WTC11 (cell line): ENCODE results near the gene CAMKMT. TPM values are rescaled to one million over a fixed set of nuclear protein-coding genes. Genes with fewer than 3 reads are reported as not detected.

Experiments
- ATAC-seq: fragments of 200-7000 bp; cut with Tn5 transposase; 2 replicates; pipeline ENCODE4 v1.10.0; 2021; ENCODE audit warnings: mild to moderate bottlenecking, moderate library complexity
- CTCF ChIA-PET: fragments of 300-600 bp; sonication (Branson Sonifier 250); formaldehyde crosslinking; loops from one replicate; lab custom pipeline; 2021; ENCODE audit warnings: antibody characterized with exemption; lab: Charles Lee
- POLR2A ChIA-PET: fragments of 350-600 bp; sonication (Branson Sonifier 250); formaldehyde crosslinking; loops from one replicate; lab custom pipeline; 2021; ENCODE audit warnings: antibody characterized with exemption; lab: Charles Lee
- DNase-seq: peaks from one replicate; pipeline ENCODE4 v3.0.0; 2021; ENCODE audit warnings: low spot score
- H3K27ac Mint-ChIP-seq: 2 replicates; pipeline ENCODE4 v1.8.0; 2021; ENCODE audit warnings: mixed read lengths
- H3K27me3 Mint-ChIP-seq: 2 replicates; pipeline ENCODE4 v1.8.0; 2021; ENCODE audit warnings: low read depth, mild to moderate bottlenecking, moderate library complexity, mixed read lengths
- H3K36me3 Mint-ChIP-seq: 2 replicates; pipeline ENCODE4 v1.8.0; 2021; ENCODE audit warnings: mixed read lengths
- H3K4me1 Mint-ChIP-seq: 2 replicates; pipeline ENCODE4 v1.8.0; 2022; ENCODE audit warnings: mixed read lengths
- H3K4me3 Mint-ChIP-seq: 2 replicates; pipeline ENCODE4 v1.8.0; 2021; ENCODE audit warnings: mild to moderate bottlenecking, moderate library complexity, mixed read lengths
- H3K9me3 Mint-ChIP-seq: 2 replicates; pipeline ENCODE4 v1.8.0; 2021; ENCODE audit warnings: mixed read lengths
- ATF1 ChIP-seq: sonication (generic); formaldehyde crosslinking; IDR thresholded peaks from 2 replicates; pipeline ENCODE4 v1.8.1; 2023; ENCODE audit warnings: mild to moderate bottlenecking, moderate library complexity, missing genetic modification reagents
- GRHL2 ChIP-seq: fragments of 250-450 bp; sonication (Bioruptor Pico); IDR thresholded peaks from 2 replicates; pipeline ENCODE4 v1.8.0; 2022; ENCODE audit warnings: mild to moderate bottlenecking, moderate library complexity; ENCODE audit not compliant: insufficient replicate concordance, severe bottlenecking
- HMGA2 ChIP-seq: fragments of 250-450 bp; sonication (Bioruptor Pico); IDR thresholded peaks from 2 replicates; pipeline ENCODE4 v1.4.0; 2021; ENCODE audit warnings: mild to moderate bottlenecking, moderate library complexity
- IRF2 ChIP-seq: sonication (generic); formaldehyde crosslinking; IDR thresholded peaks from 2 replicates; pipeline ENCODE4 v1.8.0; 2022; ENCODE audit warnings: low read depth, missing genetic modification reagents, borderline replicate concordance
- MXD4 ChIP-seq: fragments of 250-450 bp; sonication (Bioruptor Pico); IDR thresholded peaks from 2 replicates; pipeline ENCODE4 v1.8.0; 2021; ENCODE audit warnings: mild to moderate bottlenecking, moderate library complexity, borderline replicate concordance
- NR3C1 ChIP-seq: sonication (generic); formaldehyde crosslinking; conservative IDR thresholded peaks from 2 replicates; pipeline ENCODE4 v1.8.1; 2023; ENCODE audit warnings: low read depth, mild to moderate bottlenecking, missing genetic modification reagents
- PRRX2 ChIP-seq: fragments of 250-450 bp; sonication (Bioruptor Pico); IDR thresholded peaks from 2 replicates; pipeline ENCODE4 v1.8.0; 2021; ENCODE audit warnings: mild to moderate bottlenecking
- SP1 ChIP-seq: sonication (generic); formaldehyde crosslinking; conservative IDR thresholded peaks from 2 replicates; pipeline ENCODE4 v1.8.1; 2022; ENCODE audit warnings: missing genetic modification reagents
- TCF7 ChIP-seq: sonication (generic); formaldehyde crosslinking; IDR thresholded peaks from 2 replicates; pipeline ENCODE4 v1.8.0; 2022; ENCODE audit warnings: mild to moderate bottlenecking, low read depth, missing genetic modification reagents, moderate library complexity
- ZNF281 ChIP-seq: sonication (generic); formaldehyde crosslinking; IDR thresholded peaks from 2 replicates; pipeline ENCODE4 v1.8.0; 2023; ENCODE audit warnings: mild to moderate bottlenecking, missing genetic modification reagents
- ZNF317 ChIP-seq: sonication (generic); formaldehyde crosslinking; IDR thresholded peaks from 2 replicates; pipeline ENCODE4 v1.8.1; 2023; ENCODE audit warnings: low read depth, mild to moderate bottlenecking, moderate library complexity, missing genetic modification reagents, borderline replicate concordance
- ZNF423 ChIP-seq: fragments of 250-450 bp; sonication (Bioruptor Pico); IDR thresholded peaks from 2 replicates; pipeline ENCODE4 v2.1.2; 2022; ENCODE audit warnings: mild to moderate bottlenecking, moderate library complexity
- ZNF512 ChIP-seq: sonication (generic); formaldehyde crosslinking; IDR thresholded peaks from 2 replicates; pipeline ENCODE4 v1.8.1; 2022; ENCODE audit warnings: missing genetic modification reagents, borderline replicate concordance
- total RNA-seq: library from RNA; stranded (reverse); gene quantifications from 3 replicates; pipeline ENCODE4 v1.2.3, GENCODE V29; 2021
- TF ChIP-seq, protein P1 (sequence below): fragments of 200-600 bp; IDR thresholded peaks from 2 replicates; pipeline ENCODE4 v1.8.0; 2022; ENCODE audit warnings: antibody characterized with exemption
- TF ChIP-seq, protein P2 (sequence below): sonication (generic); formaldehyde crosslinking; IDR thresholded peaks from 2 replicates; pipeline ENCODE4 v1.8.1; 2023; ENCODE audit warnings: mild to moderate bottlenecking, missing genetic modification reagents, moderate library complexity
- TF ChIP-seq, protein P3 (sequence below): fragments of 250-450 bp; sonication (Bioruptor Pico); conservative IDR thresholded peaks from 2 replicates; pipeline ENCODE4 v1.9.0; 2021; ENCODE audit warnings: mild to moderate bottlenecking

CAMKMT gene
- total RNA-seq, 1 experiment from 2014 or later, result 20.6 TPM

- Mint-ChIP-seq H3K27me3 (no peaks in the 10 kb centered on the region), H3K4me3 (no peak overlapping the region), H3K4me1 (peaks cover 50% of the 10 kb centered on the region), H3K9me3 (no peaks in the 10 kb centered on the region; the same call in 1 of the 2 replicates), H3K27ac (peak overlapping the region; percentile 68), H3K36me3 (no peaks in the 10 kb centered on the region)
- no peak for TF ChIP-seq PRRX2 (CRISPR knock-in tag)
- no peak for TF ChIP-seq SP1 (CRISPR knock-in tag)
- TF ChIP-seq HMGA2, result no peak
- POLR2A ChIA-PET, result interaction anchor here (0.9 kb wide), 1 partner anchor 15 kb away, joined by 3 read pairs; no protein-coding TSS in a partner anchor
- ATAC-seq, result peak; percentile 52
- CTCF ChIA-PET, result interaction anchor here (0.8 to 1.2 kb wide), 4 partner anchors 15 to 267 kb away, joined by 3 to 5 read pairs (median 4); no protein-coding TSS in a partner anchor
- no peak for DNase-seq
Measured at GRCh38 chr2:44746856-44747615, 385.3 kb downstream of the CAMKMT start.

- POLR2A ChIA-PET, result no interaction called here
- no peak for DNase-seq
- Mint-ChIP-seq H3K4me1 (peaks cover 50% of the 10 kb centered on the region), H3K27me3 (no peaks in the 10 kb centered on the region), H3K9me3 (no peaks in the 10 kb centered on the region; the same call in 1 of the 2 replicates), H3K36me3 (no peaks in the 10 kb centered on the region), H3K27ac (peak overlapping the region; percentile 73; the same call in 1 of the 2 replicates), H3K4me3 (no peak overlapping the region)
- CTCF ChIA-PET, result interaction anchor here (0.8 kb wide), 1 partner anchor 268 kb away, joined by 3 read pairs; no protein-coding TSS in a partner anchor
- no peak for ATAC-seq
- TF ChIP-seq ZNF281 (CRISPR knock-in tag) (no peak), GRHL2 (CRISPR knock-in tag) (no peak), ATF1 (CRISPR knock-in tag) (no peak), NR3C1 (CRISPR knock-in tag) (no peak), IRF2 (CRISPR knock-in tag) (no peak), ZNF317 (CRISPR knock-in tag) (no peak), ZNF423 (CRISPR knock-in tag) (no peak), TCF7 (no peak), ZNF512 (CRISPR knock-in tag) (no peak), MXD4 (CRISPR knock-in tag) (no peak)
- TF ChIP-seq, protein P1, sequence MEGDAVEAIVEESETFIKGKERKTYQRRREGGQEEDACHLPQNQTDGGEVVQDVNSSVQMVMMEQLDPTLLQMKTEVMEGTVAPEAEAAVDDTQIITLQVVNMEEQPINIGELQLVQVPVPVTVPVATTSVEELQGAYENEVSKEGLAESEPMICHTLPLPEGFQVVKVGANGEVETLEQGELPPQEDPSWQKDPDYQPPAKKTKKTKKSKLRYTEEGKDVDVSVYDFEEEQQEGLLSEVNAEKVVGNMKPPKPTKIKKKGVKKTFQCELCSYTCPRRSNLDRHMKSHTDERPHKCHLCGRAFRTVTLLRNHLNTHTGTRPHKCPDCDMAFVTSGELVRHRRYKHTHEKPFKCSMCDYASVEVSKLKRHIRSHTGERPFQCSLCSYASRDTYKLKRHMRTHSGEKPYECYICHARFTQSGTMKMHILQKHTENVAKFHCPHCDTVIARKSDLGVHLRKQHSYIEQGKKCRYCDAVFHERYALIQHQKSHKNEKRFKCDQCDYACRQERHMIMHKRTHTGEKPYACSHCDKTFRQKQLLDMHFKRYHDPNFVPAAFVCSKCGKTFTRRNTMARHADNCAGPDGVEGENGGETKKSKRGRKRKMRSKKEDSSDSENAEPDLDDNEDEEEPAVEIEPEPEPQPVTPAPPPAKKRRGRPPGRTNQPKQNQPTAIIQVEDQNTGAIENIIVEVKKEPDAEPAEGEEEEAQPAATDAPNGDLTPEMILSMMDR, result no peak
- TF ChIP-seq, protein P2, sequence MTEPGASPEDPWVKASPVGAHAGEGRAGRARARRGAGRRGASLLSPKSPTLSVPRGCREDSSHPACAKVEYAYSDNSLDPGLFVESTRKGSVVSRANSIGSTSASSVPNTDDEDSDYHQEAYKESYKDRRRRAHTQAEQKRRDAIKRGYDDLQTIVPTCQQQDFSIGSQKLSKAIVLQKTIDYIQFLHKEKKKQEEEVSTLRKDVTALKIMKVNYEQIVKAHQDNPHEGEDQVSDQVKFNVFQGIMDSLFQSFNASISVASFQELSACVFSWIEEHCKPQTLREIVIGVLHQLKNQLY (CRISPR knock-in tag), result no peak
- TF ChIP-seq, protein P3, sequence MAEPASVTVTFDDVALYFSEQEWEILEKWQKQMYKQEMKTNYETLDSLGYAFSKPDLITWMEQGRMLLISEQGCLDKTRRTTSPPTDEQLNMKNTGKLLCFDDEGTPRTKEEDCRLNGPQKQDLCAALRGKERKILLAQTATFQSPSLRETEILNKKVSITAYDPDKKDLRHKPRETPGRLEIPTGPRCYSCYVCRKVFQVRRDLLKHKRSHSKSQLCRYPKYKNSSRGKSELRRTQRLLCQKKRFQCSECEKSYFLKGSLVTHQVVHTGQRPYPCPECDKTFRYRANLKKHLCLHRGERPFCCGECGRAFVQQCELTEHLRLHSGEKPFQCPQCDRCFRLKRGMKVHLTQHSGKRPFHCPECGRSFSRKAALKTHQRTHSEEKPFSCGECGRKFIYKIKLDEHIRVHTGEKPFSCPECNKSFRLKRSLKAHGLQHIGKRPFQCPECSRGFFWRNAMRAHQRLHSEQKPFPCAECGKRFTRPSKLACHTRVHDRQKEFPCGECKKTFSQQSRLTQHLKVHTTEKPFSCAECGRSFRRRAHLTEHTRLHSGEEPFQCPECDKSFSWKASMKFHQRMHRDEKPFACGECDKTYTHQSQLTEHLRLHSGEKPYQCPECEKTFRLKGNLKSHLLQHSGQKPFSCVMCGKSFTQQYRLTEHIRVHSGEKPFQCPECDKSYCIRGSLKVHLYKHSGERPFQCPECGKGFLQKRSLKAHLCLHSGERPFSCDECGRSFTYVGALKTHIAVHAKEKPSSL (CRISPR knock-in tag), result no peak
Measured at GRCh38 chr2:44747794-44748193, 386.0 kb downstream of the CAMKMT start.
